GM12891 (cell line): ENCODE measurements around the gene ADNP.
"Not testable (repeated sequence)": the region's sequence is repeated elsewhere in the genome, so short reads cannot be mapped to it uniquely, and the experiment has no call there.

ENCODE experiments used
- DNase-seq: peaks from one replicate; pipeline ENCODE4 v3.0.0; 2011; ENCODE audit warnings: low spot score; ENCODE audit not compliant: insufficient read length
- FAIRE-seq: peaks from 2 replicates; lab custom pipeline; 2011; peaks lifted over from hg19 to GRCh38; lab: Jason Lieb, UNC
- PAX5 ChIP-seq: IDR thresholded peaks from 2 replicates; pipeline ENCODE4 v1.6.1; 2011; ENCODE audit warnings: low read length, moderate library complexity, mild to moderate bottlenecking; ENCODE audit not compliant: insufficient read depth, severe bottlenecking
- POLR2A ChIP-seq: IDR thresholded peaks from 2 replicates; pipeline ENCODE4 v1.6.1; 2011; ENCODE audit warnings: low read depth, low read length, control low read depth
- POLR2AphosphoS5 ChIP-seq: IDR thresholded peaks from 2 replicates; pipeline ENCODE4 v1.6.1; 2011; ENCODE audit warnings: low read depth, low read length, control low read depth
- POU2F2 ChIP-seq: IDR thresholded peaks from 2 replicates; pipeline ENCODE4 v1.6.1; 2011; ENCODE audit warnings: low read depth, mild to moderate bottlenecking, control low read depth, low read length, moderate library complexity
- SPI1 ChIP-seq: IDR thresholded peaks from 2 replicates; pipeline ENCODE4 v1.6.1; 2011; ENCODE audit warnings: low read depth, low read length, control low read depth
- TAF1 ChIP-seq: IDR thresholded peaks from 2 replicates; pipeline ENCODE4 v1.6.1; 2011; ENCODE audit warnings: low read depth, low read length, control low read depth

The ADNP gene

GRCh38 chr20:50885781-50886180 lies 45.5 kb downstream of the ADNP start:
- DNase-seq (no peak), FAIRE-seq (no peak)
- TF ChIP-seq POLR2AphosphoS5 (no peak), TAF1 (no peak), POU2F2 (no peak), POLR2A (no peak)

- TF ChIP-seq POLR2A (0 out of 2 replicates have a peak, but pooled peaks have one; percentile 22), SPI1 (no peak)
- no peak for FAIRE-seq
- DNase-seq = no peak
Measured at GRCh38 chr20:50885068-50885467, 46.2 kb downstream of the ADNP start.

- TF ChIP-seq TAF1 (no peak), POU2F2 (no peak), PAX5 (no peak), SPI1 (no peak), POLR2AphosphoS5 (no peak)
- FAIRE-seq = no peak
Measured at GRCh38 chr20:50883856-50884255, 47.4 kb downstream of the ADNP start.

GRCh38 chr20:50881759-50882424 lies 49.3 kb downstream of the ADNP start:
- DNase-seq, FAIRE-seq: not testable (repeated sequence)

More at GRCh38 chr20:50883856-50884255, 47.4 kb downstream of the ADNP start:
- no peak for DNase-seq

- no peak for DNase-seq
- TF ChIP-seq SPI1 (no peak), TAF1 (no peak), POU2F2 (no peak), POLR2A (no peak), PAX5 (no peak), POLR2AphosphoS5 (no peak)
- no peak for FAIRE-seq
Measured at GRCh38 chr20:50879649-50880550, 51.3 kb downstream of the ADNP start.

GRCh38 chr20:50877232-50877743 lies 53.9 kb downstream of the ADNP start:
- DNase-seq = no peak
- FAIRE-seq = no peak
- no peak for TF ChIP-seq TAF1
- TF ChIP-seq POLR2A = no peak
- no peak for TF ChIP-seq PAX5
- no peak for TF ChIP-seq SPI1
- no peak for TF ChIP-seq POU2F2
- no peak for TF ChIP-seq POLR2AphosphoS5

- no peak for DNase-seq
- no peak for TF ChIP-seq POU2F2
- TF ChIP-seq PAX5 = no peak
- no peak for TF ChIP-seq TAF1
- TF ChIP-seq SPI1 = no peak
- TF ChIP-seq POLR2AphosphoS5 = no peak
- TF ChIP-seq POLR2A = no peak
- no peak for FAIRE-seq
Measured at GRCh38 chr20:50876816-50877215, 54.4 kb downstream of the ADNP start.

GRCh38 chr20:50876063-50876685 lies 55.1 kb downstream of the ADNP start:
- FAIRE-seq (no peak), DNase-seq (no peak)
- TF ChIP-seq TAF1 (no peak), POLR2A (no peak), POU2F2 (no peak), SPI1 (no peak), POLR2AphosphoS5 (no peak)

GRCh38 chr20:50874758-50875665 lies 56.2 kb downstream of the ADNP start:
- DNase-seq = no peak
- FAIRE-seq = no peak
- TF ChIP-seq POLR2A = no peak
- TF ChIP-seq PAX5 = no peak
- TF ChIP-seq SPI1 = no peak
- no peak for TF ChIP-seq POU2F2
- no peak for TF ChIP-seq TAF1
